NOMO-1 (cell line): ENCODE measurements around the gene HMGN4.
A peak's percentile ranks its signal among the peaks of the same experiment; 100 is the strongest.
"Not testable (repeated sequence)": the region's sequence is repeated elsewhere in the genome, so short reads cannot be mapped to it uniquely, and the experiment has no call there.

Experiments
- DNase-seq, 2 experiments: peaks; one replicate each; lab custom pipeline; 2025; ENCODE audit not compliant: unreplicated experiment in 2 of 2; lab: John Stamatoyannopoulos, UW

HMGN4 gene

GRCh38 chr6:26547363-26547762 lies 9.2 kb downstream of the HMGN4 start:
- not testable (repeated sequence) for DNase-seq

GRCh38 chr6:26550250-26550993 lies 12.3 kb downstream of the HMGN4 start:
- DNase-seq: peak; percentile 50 to 74

GRCh38 chr6:26552205-26552604 lies 14.0 kb downstream of the HMGN4 start:
- DNase-seq: no peak

- DNase-seq: no peak
Measured at GRCh38 chr6:26552640-26553188, 14.5 kb downstream of the HMGN4 start.

GRCh38 chr6:26553264-26553634 lies 15.1 kb downstream of the HMGN4 start:
- peak; percentile 63 to 75 for DNase-seq

- DNase-seq: peak; percentile 71 to 77
Measured at GRCh38 chr6:26553635-26554446, 15.7 kb downstream of the HMGN4 start.

GRCh38 chr6:26554447-26554696 lies 16.2 kb downstream of the HMGN4 start:
- no peak for DNase-seq

- peak; percentile 23 to 25 for DNase-seq
Measured at GRCh38 chr6:26554697-26555504, 16.7 kb downstream of the HMGN4 start.

- DNase-seq: no peak
Measured at GRCh38 chr6:26555505-26556262, 17.5 kb downstream of the HMGN4 start.

- no peak for DNase-seq
Measured at GRCh38 chr6:26556263-26557070, 18.3 kb downstream of the HMGN4 start.

- peak; percentile 29 to 30 for DNase-seq
Measured at GRCh38 chr6:26561533-26562466, 23.6 kb downstream of the HMGN4 start.

- DNase-seq: no peak
Measured at GRCh38 chr6:26563488-26563887, 25.3 kb downstream of the HMGN4 start.

GRCh38 chr6:26568601-26569432 lies 30.7 kb downstream of the HMGN4 start:
- DNase-seq: peak; percentile 80 to 87

GRCh38 chr6:26569433-26569764 lies 31.2 kb downstream of the HMGN4 start:
- no peak for DNase-seq

- DNase-seq: no peak
Measured at GRCh38 chr6:26570027-26570809, 32.1 kb downstream of the HMGN4 start.

GRCh38 chr6:26571592-26572296 lies 33.6 kb downstream of the HMGN4 start:
- DNase-seq: peak; percentile 30 to 69
